ENCODE measurements around the gene HOXD8.

Gene HOXD8

DNA sequence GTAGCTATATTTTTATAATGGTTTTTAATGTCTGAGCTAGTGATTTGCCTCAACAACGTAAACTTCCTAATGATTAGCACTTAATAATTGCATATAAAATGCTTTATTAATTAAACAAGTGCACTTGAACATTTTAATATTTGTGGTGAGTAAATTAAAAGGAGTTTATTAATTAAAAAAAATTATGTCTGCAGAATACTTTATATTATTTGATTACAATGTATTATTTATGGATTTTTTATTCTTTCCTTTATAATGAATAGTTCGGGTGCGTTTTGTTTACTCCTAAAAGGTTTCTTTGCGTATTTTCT lies 2.3 kb downstream of the HOXD8 start:
- TF ChIP-seq, protein P1, sequence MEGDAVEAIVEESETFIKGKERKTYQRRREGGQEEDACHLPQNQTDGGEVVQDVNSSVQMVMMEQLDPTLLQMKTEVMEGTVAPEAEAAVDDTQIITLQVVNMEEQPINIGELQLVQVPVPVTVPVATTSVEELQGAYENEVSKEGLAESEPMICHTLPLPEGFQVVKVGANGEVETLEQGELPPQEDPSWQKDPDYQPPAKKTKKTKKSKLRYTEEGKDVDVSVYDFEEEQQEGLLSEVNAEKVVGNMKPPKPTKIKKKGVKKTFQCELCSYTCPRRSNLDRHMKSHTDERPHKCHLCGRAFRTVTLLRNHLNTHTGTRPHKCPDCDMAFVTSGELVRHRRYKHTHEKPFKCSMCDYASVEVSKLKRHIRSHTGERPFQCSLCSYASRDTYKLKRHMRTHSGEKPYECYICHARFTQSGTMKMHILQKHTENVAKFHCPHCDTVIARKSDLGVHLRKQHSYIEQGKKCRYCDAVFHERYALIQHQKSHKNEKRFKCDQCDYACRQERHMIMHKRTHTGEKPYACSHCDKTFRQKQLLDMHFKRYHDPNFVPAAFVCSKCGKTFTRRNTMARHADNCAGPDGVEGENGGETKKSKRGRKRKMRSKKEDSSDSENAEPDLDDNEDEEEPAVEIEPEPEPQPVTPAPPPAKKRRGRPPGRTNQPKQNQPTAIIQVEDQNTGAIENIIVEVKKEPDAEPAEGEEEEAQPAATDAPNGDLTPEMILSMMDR (conservative IDR thresholded peaks at IDR 0.05; ENCODE audit: control insufficient read depth, insufficient read depth, low read depth, low read length) = no peak
- DNase-seq (ENCODE audit: low read depth) = no peak
- peak overlapping the region; percentile 71 for H3K4me3 ChIP-seq (ENCODE audit: control insufficient read depth, low read depth, low read length)

DNA sequence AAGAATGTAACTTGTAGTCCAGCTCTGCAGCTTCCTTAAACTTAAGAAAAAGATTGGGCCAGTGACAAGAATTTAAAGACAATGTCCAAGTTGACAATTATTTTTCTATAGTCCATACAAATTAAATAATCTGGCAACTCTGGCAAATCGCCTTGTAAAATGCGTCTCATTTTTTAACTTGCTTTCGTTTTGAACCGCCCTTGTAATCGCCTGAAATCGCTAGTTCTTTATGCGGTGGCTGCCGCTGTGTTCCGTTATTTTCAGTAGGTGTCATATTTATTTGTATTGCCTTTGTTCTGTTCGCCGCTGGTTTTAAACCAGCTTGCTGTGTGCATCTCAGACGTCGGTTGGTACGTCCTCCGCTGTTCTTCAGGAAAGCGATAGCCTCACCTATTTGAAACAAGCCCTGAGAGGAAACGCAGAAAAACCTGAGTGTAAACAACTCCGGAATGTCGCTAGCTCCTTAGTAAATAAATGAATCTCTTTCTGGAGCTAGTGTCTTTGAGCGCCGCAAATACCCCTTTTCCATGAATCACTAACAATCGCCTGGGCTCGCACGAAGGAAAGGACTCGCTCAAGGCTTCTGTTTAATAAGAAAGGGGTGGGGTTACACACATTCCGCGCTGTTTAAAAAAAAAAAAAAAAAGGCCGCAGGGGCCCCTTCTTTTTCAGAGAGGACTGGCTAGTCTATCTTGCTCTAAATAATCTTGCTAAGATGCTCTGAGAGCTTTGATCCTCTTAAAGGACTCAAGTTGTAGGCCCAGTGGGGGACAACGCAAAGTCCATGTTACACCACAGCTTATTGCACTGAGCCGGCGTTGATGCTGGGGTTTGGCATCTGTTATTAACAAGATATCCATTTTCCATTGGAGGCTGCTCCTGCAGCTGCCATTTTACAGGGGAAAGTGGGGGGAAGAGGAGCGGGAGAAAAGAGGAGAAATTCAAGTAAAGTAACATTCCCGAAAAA lies 3.0 kb downstream of the HOXD8 start:
- peak; percentile 66 for DNase-seq (ENCODE audit: low read depth)

DNA sequence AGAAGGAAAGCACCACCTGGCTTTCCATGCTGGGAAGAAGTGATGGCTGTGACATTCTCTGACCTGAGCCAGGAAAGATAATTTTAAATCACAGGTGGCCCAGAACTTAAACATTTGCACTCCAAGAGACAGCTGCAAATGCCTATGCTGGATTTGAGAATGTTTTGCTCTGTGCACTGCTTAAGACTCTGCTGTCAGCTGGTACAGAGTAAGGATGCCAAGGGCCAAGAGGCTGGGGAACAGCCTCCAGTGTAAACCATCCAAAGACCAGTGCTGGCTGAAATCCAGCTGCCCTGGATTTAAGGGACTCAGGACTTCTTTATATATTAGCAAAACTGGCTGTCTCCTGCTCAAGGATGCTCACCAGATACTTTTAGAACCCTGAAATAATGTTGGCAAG lies 3.9 kb downstream of the HOXD8 start:
- TF ChIP-seq, protein P1 (conservative IDR thresholded peaks at IDR 0.05; ENCODE audit: control insufficient read depth, insufficient read depth, low read depth, low read length) = no peak
- H3K4me3 ChIP-seq (ENCODE audit: control insufficient read depth, low read depth, low read length) = no peak overlapping the region
- no peak for DNase-seq (ENCODE audit: low read depth)

More for the DNA sequence above, 3.0 kb downstream of the HOXD8 start:
- H3K4me3 ChIP-seq (ENCODE audit: control insufficient read depth, low read depth, low read length) = peak overlapping the region; percentile 71
- TF ChIP-seq, protein P1 (conservative IDR thresholded peaks at IDR 0.05; ENCODE audit: control insufficient read depth, insufficient read depth, low read depth, low read length) = no peak

DNA sequence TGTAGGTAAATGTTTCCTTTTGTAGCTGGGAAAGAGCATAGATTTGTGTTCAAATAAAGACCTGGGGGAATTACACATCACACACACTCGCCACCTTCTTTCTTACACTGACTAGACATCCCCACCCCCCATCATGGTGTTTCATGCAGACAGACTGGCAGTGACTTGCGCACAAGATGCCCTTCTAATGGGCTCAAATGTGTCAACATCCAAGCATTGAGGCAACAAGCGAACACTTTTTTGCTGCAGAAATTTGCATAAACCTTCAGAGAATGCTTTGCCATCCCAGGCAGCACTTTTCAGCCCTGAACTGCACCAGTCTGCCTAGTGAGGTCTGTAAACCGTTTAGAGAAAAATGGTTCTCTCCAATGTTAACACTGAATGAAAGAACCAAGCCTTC lies 4.5 kb downstream of the HOXD8 start:
- H3K4me3 ChIP-seq (ENCODE audit: control insufficient read depth, low read depth, low read length) = no peak overlapping the region
- no peak for DNase-seq (ENCODE audit: low read depth)
- TF ChIP-seq, protein P1 (conservative IDR thresholded peaks at IDR 0.05; ENCODE audit: control insufficient read depth, insufficient read depth, low read depth, low read length) = no peak

DNA sequence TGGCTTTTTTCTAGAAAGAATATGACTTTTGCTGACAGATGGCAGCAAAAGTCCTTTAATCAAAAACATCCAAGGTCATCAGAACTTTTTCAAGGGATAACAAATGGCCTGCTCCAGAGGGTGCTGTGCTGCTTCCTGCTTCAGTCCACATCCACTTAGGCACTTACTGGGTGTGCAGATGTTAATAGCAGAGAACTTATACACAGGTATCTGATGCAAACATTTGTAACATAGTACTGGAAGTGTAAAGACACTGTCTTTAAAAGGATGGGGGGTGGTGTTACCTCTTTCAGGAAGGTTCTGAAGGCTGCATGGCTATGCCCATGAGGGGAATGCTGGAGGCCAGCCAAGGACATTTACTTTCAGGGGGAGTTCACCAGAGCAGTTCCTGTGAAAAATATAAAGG lies 5.5 kb downstream of the HOXD8 start:
- H3K4me3 ChIP-seq (ENCODE audit: control insufficient read depth, low read depth, low read length) = no peak overlapping the region
- TF ChIP-seq, protein P1 (conservative IDR thresholded peaks at IDR 0.05; ENCODE audit: control insufficient read depth, insufficient read depth, low read depth, low read length) = peak; percentile 1
- peak; percentile 64 for DNase-seq (ENCODE audit: low read depth)

DNA sequence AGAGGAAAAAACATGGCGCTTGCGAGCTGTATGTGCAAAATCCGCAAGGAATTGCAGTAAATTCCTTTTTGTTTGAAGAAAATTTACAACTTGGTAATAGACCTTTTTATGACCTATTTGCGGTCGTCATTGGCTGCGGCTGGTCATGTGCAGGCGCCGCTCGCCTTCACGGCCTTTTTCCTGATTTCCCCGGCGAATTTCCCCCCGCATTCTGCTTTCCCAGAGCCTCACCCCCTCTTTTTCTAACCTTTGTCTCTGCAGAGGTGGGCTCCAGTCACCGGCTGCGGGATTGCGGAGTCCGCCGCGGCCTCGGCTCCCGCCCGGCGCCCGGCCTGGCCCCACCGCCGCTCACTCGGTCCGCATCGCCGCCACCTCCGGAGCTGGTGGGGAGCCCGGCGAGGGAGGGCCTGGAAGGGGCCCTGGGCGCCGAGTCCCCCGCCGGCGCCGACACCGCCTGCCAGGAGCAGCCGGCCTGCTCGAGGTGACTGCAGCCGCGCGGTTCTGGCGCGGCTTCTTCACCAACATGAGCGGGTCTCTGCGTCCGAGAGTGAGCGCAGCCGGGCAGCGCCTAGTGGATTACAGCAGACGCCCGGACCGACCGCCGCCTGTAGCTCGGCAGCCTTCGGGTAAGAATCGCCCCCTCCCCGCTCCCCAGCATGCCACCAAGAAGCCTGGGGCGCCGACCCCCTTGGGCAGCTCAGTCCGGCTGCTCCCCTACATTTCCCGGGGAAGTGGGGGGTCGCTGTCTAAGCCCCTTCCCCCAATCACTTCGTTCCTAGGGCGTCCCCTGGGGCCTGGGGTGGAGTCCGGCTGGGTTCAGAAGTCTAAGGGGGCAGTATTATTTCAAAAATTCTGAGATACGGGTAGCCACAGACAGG lies 7.1 kb downstream of the HOXD8 start:
- peak; percentile 79 for DNase-seq (ENCODE audit: low read depth)
- TF ChIP-seq, protein P1 (conservative IDR thresholded peaks at IDR 0.05; ENCODE audit: control insufficient read depth, insufficient read depth, low read depth, low read length) = no peak
- peak overlapping the region; percentile 78 for H3K4me3 ChIP-seq (ENCODE audit: control insufficient read depth, low read depth, low read length)

Measured in fibroblast of mammary gland (primary cell).